ENCODE results near the gene NECAB2. TPM values are rescaled to one million over a fixed set of nuclear protein-coding genes. Genes with fewer than 3 reads are reported as not detected.

The NECAB2 gene
- total RNA-seq, 2 experiments from 2014 or later: not detected

DNA sequence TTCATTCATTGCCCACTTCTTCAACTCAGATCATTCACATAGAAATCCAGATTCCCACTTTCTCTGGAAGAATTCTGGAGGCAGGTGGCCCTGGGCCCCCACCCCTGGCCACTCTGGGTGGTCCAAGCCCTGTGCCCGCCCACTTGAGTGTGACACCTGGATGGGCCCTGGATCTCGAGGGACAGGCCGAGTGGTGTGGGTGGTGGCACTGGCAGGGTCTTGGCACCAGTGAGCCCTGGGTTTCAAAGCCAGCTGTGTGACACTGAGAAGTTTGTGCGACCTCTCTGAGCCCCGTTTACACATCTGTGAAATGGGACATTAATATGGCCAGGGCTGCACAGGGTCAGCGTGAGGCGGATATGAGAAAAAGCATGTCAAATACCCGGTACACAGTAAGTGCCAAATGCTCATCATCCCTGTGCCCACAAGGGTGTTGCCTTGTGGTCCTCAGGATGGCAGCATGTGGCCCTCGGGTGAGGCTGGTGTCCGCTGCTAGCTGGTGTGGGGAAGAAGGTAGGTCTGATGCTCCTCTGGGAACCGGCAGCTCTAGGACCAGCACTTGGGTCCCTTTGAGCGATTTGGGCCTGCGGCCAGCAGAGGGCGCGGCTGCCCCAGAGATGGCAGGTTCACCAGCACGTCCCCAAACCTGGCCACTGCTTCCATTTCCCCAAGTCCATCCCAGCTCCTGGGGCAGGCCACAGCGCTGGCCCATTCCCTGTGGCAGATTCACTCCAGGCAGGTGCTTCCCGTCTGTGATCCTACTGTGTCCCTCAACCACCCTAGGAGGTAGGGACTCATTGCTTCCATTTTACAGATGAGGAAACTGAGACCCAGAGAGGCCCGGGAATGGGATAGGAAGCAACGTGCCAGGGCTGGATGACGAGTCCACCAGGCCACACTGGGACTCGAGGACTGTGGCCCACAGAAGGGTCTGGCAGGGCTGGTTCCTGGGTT is 11.4 kb upstream of the NECAB2 start:
- Histone ChIP-seq H3K4me1 (ENCODE audit: insufficient read depth, low read length) (peaks cover 17% of the 10 kb centered on the region), H3K27me3 (ENCODE audit: control insufficient read depth in 1 of 2, insufficient read depth in 2 of 2, low read length in 2 of 2) (peaks cover 36 to 39% of the 10 kb centered on the region in 2 experiments), H3K4me3 (ENCODE audit: low read length) (no peak overlapping the region), H3K9me3 (ENCODE audit: control insufficient read depth in 1 of 2, insufficient read depth in 1 of 2, low read length in 2 of 2) (peaks cover 0 to 19% of the 10 kb centered on the region in 2 experiments), H3K36me3 (ENCODE audit: insufficient read depth, low read length) (no peaks in the 10 kb centered on the region), H3K27ac (ENCODE audit: low read depth in 1 of 2, low read length in 2 of 2) (no peak overlapping the region)
- peaks cover 33% of the 10 kb centered on the region for H3K27me3 Mint-ChIP-seq
- TF ChIP-seq, protein P1, sequence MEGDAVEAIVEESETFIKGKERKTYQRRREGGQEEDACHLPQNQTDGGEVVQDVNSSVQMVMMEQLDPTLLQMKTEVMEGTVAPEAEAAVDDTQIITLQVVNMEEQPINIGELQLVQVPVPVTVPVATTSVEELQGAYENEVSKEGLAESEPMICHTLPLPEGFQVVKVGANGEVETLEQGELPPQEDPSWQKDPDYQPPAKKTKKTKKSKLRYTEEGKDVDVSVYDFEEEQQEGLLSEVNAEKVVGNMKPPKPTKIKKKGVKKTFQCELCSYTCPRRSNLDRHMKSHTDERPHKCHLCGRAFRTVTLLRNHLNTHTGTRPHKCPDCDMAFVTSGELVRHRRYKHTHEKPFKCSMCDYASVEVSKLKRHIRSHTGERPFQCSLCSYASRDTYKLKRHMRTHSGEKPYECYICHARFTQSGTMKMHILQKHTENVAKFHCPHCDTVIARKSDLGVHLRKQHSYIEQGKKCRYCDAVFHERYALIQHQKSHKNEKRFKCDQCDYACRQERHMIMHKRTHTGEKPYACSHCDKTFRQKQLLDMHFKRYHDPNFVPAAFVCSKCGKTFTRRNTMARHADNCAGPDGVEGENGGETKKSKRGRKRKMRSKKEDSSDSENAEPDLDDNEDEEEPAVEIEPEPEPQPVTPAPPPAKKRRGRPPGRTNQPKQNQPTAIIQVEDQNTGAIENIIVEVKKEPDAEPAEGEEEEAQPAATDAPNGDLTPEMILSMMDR (IDR thresholded peaks at IDR 0.05): peak; percentile 70
- no peak overlapping the region for H3K27ac Mint-ChIP-seq
- DNase-seq (peak; percentile 44 to 78 (median 58)), ATAC-seq (ENCODE audit: poor library complexity) (peak; percentile 52)
- no peaks in the 10 kb centered on the region for H3K9me3 Mint-ChIP-seq
- POLR2A ChIA-PET: no interaction called here
- CTCF ChIA-PET: interaction anchor here (1.7 kb wide), 1 partner anchor 230 kb away, joined by 5 read pairs; the partner anchor contains the start of gene TAF1C
- peaks cover 12% of the 10 kb centered on the region for H3K4me1 Mint-ChIP-seq (ENCODE audit: low read depth)
- intact Hi-C loops (cut with DNase I, micrococcal nuclease): loop anchor here (1.0 to 5.0 kb wide), 4 partner anchors 106 to 551 kb away; no protein-coding TSS in a partner anchor
- H3K36me3 Mint-ChIP-seq (ENCODE audit: low read depth): no peaks in the 10 kb centered on the region
- H3K4me3 Mint-ChIP-seq: no peak overlapping the region

DNA sequence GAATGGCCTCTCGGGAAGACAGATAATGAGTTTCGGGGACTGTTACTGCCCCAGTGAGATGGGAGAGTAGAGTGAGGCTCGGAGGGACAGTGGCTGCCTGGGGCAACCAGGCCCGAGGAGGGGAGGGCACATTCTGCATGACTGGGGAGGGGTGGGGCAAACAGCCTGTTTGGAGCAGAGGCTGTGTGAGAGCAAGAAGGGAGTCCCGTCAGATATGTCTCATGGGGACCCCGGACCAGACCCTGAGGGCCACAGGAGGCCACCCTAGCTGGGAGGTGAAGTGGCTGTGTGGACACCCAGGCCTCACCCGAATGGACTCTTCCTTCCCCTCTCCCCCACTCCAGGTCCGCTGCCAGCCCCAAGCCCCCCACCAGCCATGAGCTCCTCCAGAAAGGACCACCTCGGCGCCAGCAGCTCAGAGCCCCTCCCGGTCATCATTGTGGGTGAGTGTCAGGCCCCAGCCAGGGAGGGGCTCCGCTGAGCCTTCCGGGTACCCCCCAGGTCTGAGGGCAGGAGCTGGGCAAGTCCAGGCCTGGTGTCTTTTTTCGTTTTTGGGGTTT is 10.7 kb upstream of the NECAB2 start:
- ATAC-seq (ENCODE audit: poor library complexity): no peak
- H3K36me3 Mint-ChIP-seq (ENCODE audit: low read depth): no peaks in the 10 kb centered on the region
- TF ChIP-seq, protein P1 (IDR thresholded peaks at IDR 0.05): no peak
- Histone ChIP-seq H3K27ac (ENCODE audit: low read depth in 1 of 2, low read length in 2 of 2) (no peak overlapping the region), H3K9me3 (ENCODE audit: control insufficient read depth in 1 of 2, insufficient read depth in 1 of 2, low read length in 2 of 2) (peaks cover 0 to 19% of the 10 kb centered on the region in 2 experiments), H3K36me3 (ENCODE audit: insufficient read depth, low read length) (no peaks in the 10 kb centered on the region), H3K4me3 (ENCODE audit: low read length) (no peak overlapping the region), H3K4me1 (ENCODE audit: insufficient read depth, low read length) (peaks cover 17% of the 10 kb centered on the region), H3K27me3 (ENCODE audit: control insufficient read depth in 1 of 2, insufficient read depth in 2 of 2, low read length in 2 of 2) (peaks cover 36 to 39% of the 10 kb centered on the region in 2 experiments)
- H3K27ac Mint-ChIP-seq: no peak overlapping the region
- DNase-seq: no peak
- POLR2A ChIA-PET: no interaction called here
- no peak overlapping the region for H3K4me3 Mint-ChIP-seq
- CTCF ChIA-PET: interaction anchor here (1.7 kb wide), 1 partner anchor 230 kb away, joined by 5 read pairs; the partner anchor contains the start of gene TAF1C
- H3K27me3 Mint-ChIP-seq: peaks cover 33% of the 10 kb centered on the region
- no peaks in the 10 kb centered on the region for H3K9me3 Mint-ChIP-seq
- intact Hi-C loops (cut with DNase I, micrococcal nuclease): loop anchor here in 1 of 2 experiments (2.0 to 5.0 kb wide), 3 partner anchors 105 to 550 kb away; no protein-coding TSS in a partner anchor
- peaks cover 12% of the 10 kb centered on the region for H3K4me1 Mint-ChIP-seq (ENCODE audit: low read depth)

DNA sequence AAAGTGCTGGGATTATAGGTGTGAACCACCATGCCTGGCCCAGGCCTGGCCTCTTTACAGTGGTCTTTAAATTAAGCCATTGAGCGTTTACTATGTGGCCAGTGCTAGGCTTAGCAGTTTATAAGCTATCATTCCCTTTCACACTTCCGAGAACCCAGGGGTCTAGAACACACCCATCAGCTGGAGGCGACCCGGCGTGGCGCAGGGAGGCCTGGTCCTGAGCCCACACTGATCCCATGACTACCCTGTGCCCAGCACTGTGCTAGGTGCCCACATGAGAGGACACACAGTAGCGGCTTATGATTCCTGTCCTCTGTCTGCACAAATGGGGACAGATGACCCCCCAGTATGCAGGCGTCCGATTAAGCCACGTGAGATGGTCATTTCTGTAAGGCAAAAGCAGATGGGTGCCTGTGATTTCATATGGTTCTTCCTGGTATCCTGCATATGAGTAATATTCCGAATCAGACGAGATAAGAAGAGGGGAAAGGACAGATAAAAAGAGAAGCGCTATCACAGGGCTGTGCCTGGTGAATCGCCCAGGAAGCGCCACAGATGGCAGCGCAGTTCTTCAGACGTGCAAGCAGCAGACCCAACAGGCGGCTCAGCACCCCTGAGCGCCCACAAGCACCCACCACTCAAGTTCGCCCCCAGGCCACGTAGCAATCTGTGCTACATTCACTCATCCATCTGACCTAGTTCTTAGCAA is 9.8 kb upstream of the NECAB2 start:
- Histone ChIP-seq H3K4me3 (ENCODE audit: low read length) (no peak overlapping the region), H3K27me3 (ENCODE audit: control insufficient read depth in 1 of 2, insufficient read depth in 2 of 2, low read length in 2 of 2) (peaks cover 28 to 30% of the 10 kb centered on the region in 2 experiments), H3K9me3 (ENCODE audit: control insufficient read depth in 1 of 2, insufficient read depth in 1 of 2, low read length in 2 of 2) (peaks cover 0 to 19% of the 10 kb centered on the region in 2 experiments), H3K4me1 (ENCODE audit: insufficient read depth, low read length) (peaks cover 11% of the 10 kb centered on the region), H3K27ac (ENCODE audit: low read depth in 1 of 2, low read length in 2 of 2) (no peak overlapping the region), H3K36me3 (ENCODE audit: insufficient read depth, low read length) (no peaks in the 10 kb centered on the region)
- ChIA-PET POLR2A (no interaction called here), CTCF (no interaction called here)
- no peak for DNase-seq
- ATAC-seq (ENCODE audit: poor library complexity): no peak
- H3K9me3 Mint-ChIP-seq: no peaks in the 10 kb centered on the region
- no peaks in the 10 kb centered on the region for H3K36me3 Mint-ChIP-seq (ENCODE audit: low read depth)
- H3K27ac Mint-ChIP-seq: no peak overlapping the region
- TF ChIP-seq, protein P1 (IDR thresholded peaks at IDR 0.05): no peak
- intact Hi-C loops (cut with DNase I, micrococcal nuclease): loop anchor here in 1 of 2 experiments (5.0 kb wide), 2 partner anchors 104 to 549 kb away; no protein-coding TSS in a partner anchor
- peaks cover 28% of the 10 kb centered on the region for H3K27me3 Mint-ChIP-seq
- H3K4me3 Mint-ChIP-seq: no peak overlapping the region
- H3K4me1 Mint-ChIP-seq (ENCODE audit: low read depth): peaks cover 8% of the 10 kb centered on the region
